Measurements from ENCODE around the gene BCL2L13. TPM values are rescaled to one million over a fixed set of nuclear protein-coding genes. Genes with fewer than 3 reads are reported as not detected.
"Not testable (repeated sequence)": the region's sequence is repeated elsewhere in the genome, so short reads cannot be mapped to it uniquely, and the experiment has no call there.

The BCL2L13 gene
- total RNA-seq, 1 donor from 2014 or later = 69.9 TPM

- intact Hi-C loops (cut with DNase I) = no loop called here
- no peak for DNase-seq (ENCODE audit: low spot score)
Observed at GRCh38 chr22:17675584-17675983, 37.0 kb downstream of the BCL2L13 start.

GRCh38 chr22:17678817-17679385 lies 40.3 kb downstream of the BCL2L13 start:
- intact Hi-C loops (cut with DNase I) = no loop called here
- DNase-seq (ENCODE audit: low spot score) = no peak

- DNase-seq (ENCODE audit: low spot score) = no peak
- intact Hi-C loops (cut with DNase I) = no loop called here
Observed at GRCh38 chr22:17684245-17684644, 45.7 kb downstream of the BCL2L13 start.

- intact Hi-C loops (cut with DNase I) = no loop called here
- DNase-seq (ENCODE audit: low spot score) = no peak
Observed at GRCh38 chr22:17692841-17693240, 54.3 kb downstream of the BCL2L13 start.

- no peak for DNase-seq (ENCODE audit: low spot score)
- intact Hi-C loops (cut with DNase I) = no loop called here
Observed at GRCh38 chr22:17694193-17694592, 55.6 kb downstream of the BCL2L13 start.

GRCh38 chr22:17694752-17695151 lies 56.2 kb downstream of the BCL2L13 start:
- DNase-seq (ENCODE audit: low spot score) = no peak
- intact Hi-C loops (cut with DNase I) = no loop called here

- no peak for DNase-seq (ENCODE audit: low spot score)
- intact Hi-C loops (cut with DNase I) = no loop called here
Observed at GRCh38 chr22:17695986-17696385, 57.4 kb downstream of the BCL2L13 start.

GRCh38 chr22:17697196-17697595 lies 58.6 kb downstream of the BCL2L13 start:
- DNase-seq (ENCODE audit: low spot score); intact Hi-C loops (cut with DNase I): not testable (repeated sequence)

- DNase-seq (ENCODE audit: low spot score); intact Hi-C loops (cut with DNase I): not testable (repeated sequence)
Observed at GRCh38 chr22:17698276-17698675, 59.7 kb downstream of the BCL2L13 start.

- intact Hi-C loops (cut with DNase I) = no loop called here
- no peak for DNase-seq (ENCODE audit: low spot score)
Observed at GRCh38 chr22:17698948-17699347, 60.4 kb downstream of the BCL2L13 start.

GRCh38 chr22:17699696-17700340 lies 61.3 kb downstream of the BCL2L13 start:
- no peak for DNase-seq (ENCODE audit: low spot score)
- intact Hi-C loops (cut with DNase I) = no loop called here

GRCh38 chr22:17700778-17701177 lies 62.2 kb downstream of the BCL2L13 start:
- no peak for DNase-seq (ENCODE audit: low spot score)
- intact Hi-C loops (cut with DNase I) = no loop called here

GRCh38 chr22:17703811-17704210 lies 65.3 kb downstream of the BCL2L13 start:
- DNase-seq (ENCODE audit: low spot score) = no peak
- intact Hi-C loops (cut with DNase I) = no loop called here

- intact Hi-C loops (cut with DNase I) = no loop called here
- no peak for DNase-seq (ENCODE audit: low spot score)
Observed at GRCh38 chr22:17705546-17705945, 67.0 kb downstream of the BCL2L13 start.

GRCh38 chr22:17705951-17706900 lies 67.7 kb downstream of the BCL2L13 start:
- intact Hi-C loops (cut with DNase I) = no loop called here
- DNase-seq (ENCODE audit: low spot score) = no peak

GRCh38 chr22:17706947-17707346 lies 68.4 kb downstream of the BCL2L13 start:
- DNase-seq (ENCODE audit: low spot score) = no peak
- intact Hi-C loops (cut with DNase I) = no loop called here

- no peak for DNase-seq (ENCODE audit: low spot score)
- intact Hi-C loops (cut with DNase I) = no loop called here
Observed at GRCh38 chr22:17707526-17707925, 69.0 kb downstream of the BCL2L13 start.

GRCh38 chr22:17710023-17710422 lies 71.5 kb downstream of the BCL2L13 start:
- intact Hi-C loops (cut with DNase I) = no loop called here

GRCh38 chr22:17712441-17712840 lies 73.9 kb downstream of the BCL2L13 start:
- intact Hi-C loops (cut with DNase I) = no loop called here
- DNase-seq (ENCODE audit: low spot score) = no peak

More at GRCh38 chr22:17710023-17710422, 71.5 kb downstream of the BCL2L13 start:
- DNase-seq (ENCODE audit: low spot score) = no peak

GRCh38 chr22:17716529-17716928 lies 78.0 kb downstream of the BCL2L13 start:
- DNase-seq (ENCODE audit: low spot score) = no peak
- intact Hi-C loops (cut with DNase I) = no loop called here

All from cardiac septum (tissue), 1 donor.